ENCODE measurements around the gene C11orf97. TPM values are rescaled to one million over a fixed set of nuclear protein-coding genes. Genes with fewer than 3 reads are reported as not detected.

C11orf97 gene
- total and polyA plus RNA-seq, 2 of the 8 experiments (the other 6 are each of a cell fraction or from before 2014, with no cell fraction given), result not detected

GRCh38 chr11:94469416-94469815, 42.8 kb upstream of the C11orf97 start:
- 94% methylated on average over 2 of the region's 2 CpGs; no CpG with 5 or more reads in 1 of the 2 experiments for WGBS, 2 experiments (ENCODE audit: extremely low coverage in 1 of 2, insufficient coverage in 1 of 2, insufficient read length in 1 of 2, insufficient replicate concordance in 2 of 2, low coverage in 1 of 2, low lambda C conversion rate in 2 of 2, missing lambda C conversion rate in 1 of 2)
- H3K4me2 ChIP-seq (ENCODE audit: insufficient read depth in 1 of 2, low read depth in 2 of 2, low read length in 2 of 2), result no peak overlapping the region
- H3K36me3 ChIP-seq (ENCODE audit: control insufficient read depth in 2 of 4, insufficient read depth in 4 of 4, low read length in 3 of 4), result peaks cover 2 to 22% (median 10%) of the 10 kb centered on the region in 4 experiments; a peak in 6 of 8 replicates
- no peaks in the 10 kb centered on the region for H3K23me2 ChIP-seq (ENCODE audit: low read depth, low read length)
- no peak overlapping the region for H2BK20ac ChIP-seq (ENCODE audit: low read length)
- H4K5ac ChIP-seq (ENCODE audit: insufficient read length, low read depth, low read length), result no peak overlapping the region
- no peak overlapping the region for H2BK12ac ChIP-seq (ENCODE audit: low read depth, low read length)
- no peak overlapping the region for H3K9ac ChIP-seq (replicated peaks in 1 of 4; ENCODE audit: extremely low read depth in 1 of 4, low read depth in 3 of 4, low read length in 3 of 4)
- H4K91ac ChIP-seq (replicated peaks; ENCODE audit: insufficient read length, low read length), result no peak overlapping the region
- DNase-seq (ENCODE audit: low read depth in 1 of 2, low spot score in 2 of 2) (no peak), FAIRE-seq (no peak)
- no peak overlapping the region for H2BK120ac ChIP-seq (replicated peaks; ENCODE audit: low read depth, low read length)
- H3K18ac ChIP-seq (ENCODE audit: extremely low read depth, low read length), result no peak overlapping the region
- no peak overlapping the region for H3K27ac ChIP-seq (ENCODE audit: low read depth, low read length)
- H4K20me1 ChIP-seq (replicated peaks in 1 of 2; ENCODE audit: control insufficient read depth in 1 of 2, insufficient read depth in 2 of 2, low read length in 2 of 2), result no peaks in the 10 kb centered on the region
- no peaks in the 10 kb centered on the region for H3K27me3 ChIP-seq (replicated peaks in 1 of 4; ENCODE audit: control insufficient read depth in 3 of 4, extremely low read depth in 1 of 4, insufficient read depth in 3 of 4, low read length in 3 of 4)
- no peak overlapping the region for H3K4me3 ChIP-seq (ENCODE audit: extremely low read depth in 1 of 4, insufficient read depth in 2 of 4, low read depth in 3 of 4, low read length in 4 of 4)
- H2AFZ ChIP-seq (ENCODE audit: low read length), result no peak overlapping the region
- no peak overlapping the region for H2BK5ac ChIP-seq (ENCODE audit: low read depth, low read length)
- H3K79me2 ChIP-seq (ENCODE audit: control insufficient read depth in 1 of 2, insufficient read depth in 2 of 2, low read length in 2 of 2), result no peaks in the 10 kb centered on the region
- H3K79me1 ChIP-seq (ENCODE audit: low read depth, low read length), result no peaks in the 10 kb centered on the region
- no peak overlapping the region for H2BK15ac ChIP-seq (ENCODE audit: low read length)
- no peaks in the 10 kb centered on the region for H3K9me3 ChIP-seq (ENCODE audit: insufficient read depth in 2 of 2, low read depth in 1 of 2, low read length in 1 of 2)
- H3K4me1 ChIP-seq (replicated peaks in 1 of 4; ENCODE audit: control insufficient read depth in 3 of 4, insufficient read depth in 4 of 4, low read length in 3 of 4), result peaks cover 0 to 4% (median 3%) of the 10 kb centered on the region in 4 experiments; a peak in 4 of 7 replicates
- H2AK5ac ChIP-seq (ENCODE audit: low read depth, low read length), result no peak overlapping the region
- no peak overlapping the region for H3K23ac ChIP-seq (ENCODE audit: insufficient read length)
- no peak overlapping the region for H4K8ac ChIP-seq (ENCODE audit: extremely low read depth, insufficient read depth, low read length)
- ChIA-PET POLR2A (ENCODE audit: partially characterized antibody) (interaction anchor here (1.0 kb wide), 1 partner anchor 21 kb away, joined by 3 read pairs; no protein-coding TSS in a partner anchor), CTCF (ENCODE audit: partially characterized antibody) (interaction anchor here (1.0 kb wide), 1 partner anchor 10 kb away, joined by 4 read pairs; no protein-coding TSS in a partner anchor)
- no peak overlapping the region for H3K4ac ChIP-seq (replicated peaks; ENCODE audit: insufficient read length, low read depth, low read length)
- H3K56ac ChIP-seq (replicated peaks; ENCODE audit: insufficient read length, low read depth, low read length), result no peak overlapping the region
- H3K14ac ChIP-seq (ENCODE audit: insufficient read length), result no peak overlapping the region
- TF ChIP-seq CBX5 (IDR thresholded peaks at IDR 0.05; ENCODE audit: low read depth, low read length), result no peak
- TF ChIP-seq BACH1 (IDR thresholded peaks at IDR 0.05; ENCODE audit: low read length), result no peak
- no peak for TF ChIP-seq ASH2L (IDR thresholded peaks at IDR 0.05; ENCODE audit: low read length)
- no peak for TF ChIP-seq TAF7 (optimal IDR thresholded peaks at IDR 0.05; ENCODE audit: borderline replicate concordance, low read depth, low read length)
- TF ChIP-seq, protein P1, sequence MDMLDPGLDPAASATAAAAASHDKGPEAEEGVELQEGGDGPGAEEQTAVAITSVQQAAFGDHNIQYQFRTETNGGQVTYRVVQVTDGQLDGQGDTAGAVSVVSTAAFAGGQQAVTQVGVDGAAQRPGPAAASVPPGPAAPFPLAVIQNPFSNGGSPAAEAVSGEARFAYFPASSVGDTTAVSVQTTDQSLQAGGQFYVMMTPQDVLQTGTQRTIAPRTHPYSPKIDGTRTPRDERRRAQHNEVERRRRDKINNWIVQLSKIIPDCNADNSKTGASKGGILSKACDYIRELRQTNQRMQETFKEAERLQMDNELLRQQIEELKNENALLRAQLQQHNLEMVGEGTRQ (IDR thresholded peaks at IDR 0.05; ENCODE audit: low read length), result no peak
- TF ChIP-seq HDAC6 (IDR thresholded peaks at IDR 0.05; ENCODE audit: low read depth, low read length), result no peak
- no peak for TF ChIP-seq YY1 (IDR thresholded peaks at IDR 0.05; ENCODE audit: low read depth, low read length)

Data from H1 (cell line).